K562 (cell line): ENCODE results near the gene HIVEP3.

Source experiments
- CTCF ChIP-seq, 3 experiments: IDR thresholded peaks in 2 of 3; conservative IDR thresholded peaks in 1 of 3; 2 replicates each; pipeline ENCODE4 v1.5.1; 2011 to 2012; ENCODE audit warnings: low read length in 3 of 3, mild to moderate bottlenecking in 3 of 3, control low read depth in 2 of 3, improper control_type of control experiment in 1 of 3, inconsistent platforms in 1 of 3, low read depth in 1 of 3, mixed read lengths in 1 of 3, moderate library complexity in 1 of 3; ENCODE audit not compliant: insufficient read depth in 2 of 3
- MTA2 ChIP-seq: fragments of 450-650 bp; IDR thresholded peaks from 2 replicates; pipeline ENCODE4 v1.6.1; 2016; ENCODE audit warnings: low read depth
- SP1 ChIP-seq: sonication (generic); formaldehyde crosslinking; IDR thresholded peaks from 2 replicates; pipeline ENCODE4 v1.8.1; 2022; ENCODE audit warnings: mild to moderate bottlenecking, missing genetic modification reagents
- TF ChIP-seq, protein P1 (sequence below), 2 experiments: fragments of 450-650 bp; formaldehyde crosslinking in 1 of 2; IDR thresholded peaks; 2 replicates each; pipeline versions ENCODE4 v1.4.0 to v1.6.1; 2014 to 2020; ENCODE audit warnings: mild to moderate bottlenecking in 2 of 2, borderline replicate concordance in 1 of 2, low read depth in 1 of 2
- TF ChIP-seq, protein P2 (sequence below): sonication (generic); formaldehyde crosslinking; IDR thresholded peaks from 2 replicates; pipeline ENCODE4 v1.9.0; 2022; ENCODE audit warnings: mild to moderate bottlenecking, missing genetic modification reagents

DNA sequence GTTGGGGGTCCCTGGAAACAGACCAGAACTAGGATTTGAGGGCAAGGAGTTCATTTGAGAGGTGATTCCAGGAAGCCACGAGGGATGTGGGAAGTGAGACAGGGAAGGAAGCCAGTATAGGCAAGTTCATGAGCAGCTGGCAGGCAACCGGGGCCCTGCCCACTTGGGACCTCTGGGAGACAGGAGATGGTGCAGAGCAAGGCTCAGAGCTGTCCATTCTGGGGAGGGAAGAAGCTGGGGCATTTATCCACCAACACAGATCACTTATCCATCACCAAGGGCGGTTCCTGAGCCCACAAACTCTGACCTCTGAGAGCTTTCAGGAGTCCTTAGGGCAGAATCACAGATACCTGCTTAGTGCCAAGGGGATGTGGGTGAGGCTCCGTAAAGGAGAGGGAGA lies 451.0 kb downstream of the HIVEP3 start:
- TF ChIP-seq, protein P1, sequence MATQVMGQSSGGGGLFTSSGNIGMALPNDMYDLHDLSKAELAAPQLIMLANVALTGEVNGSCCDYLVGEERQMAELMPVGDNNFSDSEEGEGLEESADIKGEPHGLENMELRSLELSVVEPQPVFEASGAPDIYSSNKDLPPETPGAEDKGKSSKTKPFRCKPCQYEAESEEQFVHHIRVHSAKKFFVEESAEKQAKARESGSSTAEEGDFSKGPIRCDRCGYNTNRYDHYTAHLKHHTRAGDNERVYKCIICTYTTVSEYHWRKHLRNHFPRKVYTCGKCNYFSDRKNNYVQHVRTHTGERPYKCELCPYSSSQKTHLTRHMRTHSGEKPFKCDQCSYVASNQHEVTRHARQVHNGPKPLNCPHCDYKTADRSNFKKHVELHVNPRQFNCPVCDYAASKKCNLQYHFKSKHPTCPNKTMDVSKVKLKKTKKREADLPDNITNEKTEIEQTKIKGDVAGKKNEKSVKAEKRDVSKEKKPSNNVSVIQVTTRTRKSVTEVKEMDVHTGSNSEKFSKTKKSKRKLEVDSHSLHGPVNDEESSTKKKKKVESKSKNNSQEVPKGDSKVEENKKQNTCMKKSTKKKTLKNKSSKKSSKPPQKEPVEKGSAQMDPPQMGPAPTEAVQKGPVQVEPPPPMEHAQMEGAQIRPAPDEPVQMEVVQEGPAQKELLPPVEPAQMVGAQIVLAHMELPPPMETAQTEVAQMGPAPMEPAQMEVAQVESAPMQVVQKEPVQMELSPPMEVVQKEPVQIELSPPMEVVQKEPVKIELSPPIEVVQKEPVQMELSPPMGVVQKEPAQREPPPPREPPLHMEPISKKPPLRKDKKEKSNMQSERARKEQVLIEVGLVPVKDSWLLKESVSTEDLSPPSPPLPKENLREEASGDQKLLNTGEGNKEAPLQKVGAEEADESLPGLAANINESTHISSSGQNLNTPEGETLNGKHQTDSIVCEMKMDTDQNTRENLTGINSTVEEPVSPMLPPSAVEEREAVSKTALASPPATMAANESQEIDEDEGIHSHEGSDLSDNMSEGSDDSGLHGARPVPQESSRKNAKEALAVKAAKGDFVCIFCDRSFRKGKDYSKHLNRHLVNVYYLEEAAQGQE (IDR thresholded peaks at IDR 0.05; ENCODE audit: borderline replicate concordance): no peak
- TF ChIP-seq, protein P1 (CRISPR knock-in tag; IDR thresholded peaks at IDR 0.05; ENCODE audit: low read depth): no peak
- TF ChIP-seq CTCF (IDR thresholded peaks at IDR 0.05 in 2 of 3, conservative IDR thresholded peaks at IDR 0.05 in 1 of 3; ENCODE audit: insufficient read depth in 2 of 3, low read depth in 1 of 3, low read length in 3 of 3) (no peak), MTA2 (no peak), SP1 (CRISPR knock-in tag) (no peak)
- TF ChIP-seq, protein P2, sequence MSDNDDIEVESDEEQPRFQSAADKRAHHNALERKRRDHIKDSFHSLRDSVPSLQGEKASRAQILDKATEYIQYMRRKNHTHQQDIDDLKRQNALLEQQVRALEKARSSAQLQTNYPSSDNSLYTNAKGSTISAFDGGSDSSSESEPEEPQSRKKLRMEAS: no peak
